ENCODE measurements around the gene PLEKHA3. TPM values are rescaled to one million over a fixed set of nuclear protein-coding genes. Genes with fewer than 3 reads are reported as not detected.

Gene PLEKHA3
- total RNA-seq, 4 donors from 2014 or later: 7.5 to 13.0 (median 12.1) TPM

- no peak for TF ChIP-seq CTCF (IDR thresholded peaks at IDR 0.05; ENCODE audit: low read depth)
Observed at GRCh38 chr2:178526256-178526655, 46.0 kb downstream of the PLEKHA3 start.

- no peak for TF ChIP-seq CTCF (IDR thresholded peaks at IDR 0.05; ENCODE audit: low read depth)
Observed at GRCh38 chr2:178527592-178527991, 47.3 kb downstream of the PLEKHA3 start.

- no peak for TF ChIP-seq CTCF (IDR thresholded peaks at IDR 0.05; ENCODE audit: low read depth)
Observed at GRCh38 chr2:178528647-178529046, 48.4 kb downstream of the PLEKHA3 start.

- no peak for TF ChIP-seq CTCF (IDR thresholded peaks at IDR 0.05; ENCODE audit: low read depth)
Observed at GRCh38 chr2:178529194-178529593, 48.9 kb downstream of the PLEKHA3 start.

GRCh38 chr2:178530131-178530530 is 49.9 kb downstream of the PLEKHA3 start:
- TF ChIP-seq CTCF (IDR thresholded peaks at IDR 0.05; ENCODE audit: low read depth): no peak

GRCh38 chr2:178530625-178531142 is 50.4 kb downstream of the PLEKHA3 start:
- TF ChIP-seq CTCF (IDR thresholded peaks at IDR 0.05; ENCODE audit: low read depth): no peak

GRCh38 chr2:178531168-178531567 is 50.9 kb downstream of the PLEKHA3 start:
- no peak for TF ChIP-seq CTCF (IDR thresholded peaks at IDR 0.05; ENCODE audit: low read depth)

Measured in subcutaneous adipose tissue (tissue), 4 donors.